HEK293 (cell line): Measurements from ENCODE around the gene RBMS1.

Experiments used
- CTCF ChIA-PET: fragments of 350-600 bp; formaldehyde crosslinking; extraction: SDS; loops from one replicate; lab custom pipeline; 2021; ENCODE audit warnings: antibody characterized with exemption; lab: Yijun Ruan, JAX
- POLR2A ChIA-PET: fragments of 300-600 bp; formaldehyde crosslinking; extraction: SDS; loops from one replicate; lab custom pipeline; 2020; ENCODE audit warnings: antibody characterized with exemption, inconsistent platforms; lab: Yijun Ruan, JAX
- H3K27ac ChIP-seq: fragments of 200-500 bp; sonication (Bioruptor generic); 2 replicates; pipeline ENCODE4 v1.5.1; 2014; ENCODE audit warnings: low read depth, low read length, control low read depth, inconsistent platforms; ENCODE audit errors: extremely low read depth
- H3K36me3 ChIP-seq, 2 experiments: fragments of 200-500 bp in 1 of 2; sonication (Bioruptor generic) in 1 of 2; 1 replicate in 1 of 2; 2 replicates in 1 of 2; pipeline ENCODE4 v1.5.1; 2014 to 2017; ENCODE audit warnings: inconsistent platforms in 2 of 2, low read length in 2 of 2; ENCODE audit not compliant: control insufficient read depth in 2 of 2, insufficient read depth in 1 of 2
- H3K4me1 ChIP-seq: fragments of 200-500 bp; sonication (Bioruptor generic); 2 replicates; pipeline ENCODE4 v1.5.1; 2014; ENCODE audit warnings: mild to moderate bottlenecking, low read length, inconsistent platforms; ENCODE audit not compliant: control insufficient read depth, insufficient read depth
- H3K4me3 ChIP-seq: 2 replicates; pipeline ENCODE4 v1.5.1; 2011; ENCODE audit warnings: low read depth, mild to moderate bottlenecking, control low read depth, low read length, moderate library complexity
- H3K9me3 ChIP-seq: fragments of 200-500 bp; sonication (Bioruptor generic); 2 replicates; pipeline ENCODE4 v1.5.1; 2014; ENCODE audit warnings: low read depth, low read length, inconsistent platforms; ENCODE audit not compliant: control insufficient read depth, insufficient read depth
- BCL11A ChIP-seq: fragments of 450-650 bp; formaldehyde crosslinking; IDR thresholded peaks from 2 replicates; pipeline ENCODE4 v1.5.1; 2016; ENCODE audit warnings: low read depth, missing biosample characterization, missing genetic modification characterization
- BCL6B ChIP-seq: fragments of 450-650 bp; formaldehyde crosslinking; IDR thresholded peaks from 2 replicates; pipeline ENCODE4 v1.5.1; 2017; ENCODE audit warnings: missing biosample characterization, missing genetic modification characterization
- CTCF ChIP-seq: fragments of 450-650 bp; formaldehyde crosslinking; IDR thresholded peaks from 2 replicates; pipeline ENCODE4 v1.5.1; 2016; ENCODE audit warnings: missing biosample characterization, missing genetic modification characterization
- EGR2 ChIP-seq: fragments of 450-650 bp; formaldehyde crosslinking; IDR thresholded peaks from 2 replicates; pipeline ENCODE4 v1.5.1; 2016; ENCODE audit warnings: low read depth, missing biosample characterization, missing genetic modification characterization
- GLIS1 ChIP-seq: fragments of 450-650 bp; formaldehyde crosslinking; IDR thresholded peaks from 2 replicates; pipeline ENCODE4 v1.5.1; 2016; ENCODE audit warnings: missing biosample characterization, missing genetic modification characterization
- HOXA7 ChIP-seq: sonication (generic); formaldehyde crosslinking; IDR thresholded peaks from 2 replicates; pipeline ENCODE4 v1.8.1; 2022; ENCODE audit warnings: missing genetic modification reagents, borderline replicate concordance
- KLF7 ChIP-seq: fragments of 450-650 bp; formaldehyde crosslinking; IDR thresholded peaks from 2 replicates; pipeline ENCODE4 v1.5.1; 2016; ENCODE audit warnings: missing biosample characterization, missing genetic modification characterization, borderline replicate concordance
- KLF8 ChIP-seq: fragments of 450-650 bp; formaldehyde crosslinking; IDR thresholded peaks from 2 replicates; pipeline ENCODE4 v1.5.1; 2016; ENCODE audit warnings: missing biosample characterization, missing genetic modification characterization
- PRDM6 ChIP-seq: fragments of 450-650 bp; formaldehyde crosslinking; IDR thresholded peaks from 2 replicates; pipeline ENCODE4 v1.5.1; 2017; ENCODE audit warnings: missing biosample characterization, missing genetic modification characterization
- SETDB1 ChIP-seq: IDR thresholded peaks from one replicate; pipeline ENCODE4 v1.6.1; 2017; ENCODE audit warnings: mild to moderate bottlenecking, low read length, moderate library complexity, mixed read lengths; ENCODE audit not compliant: insufficient read length
- ZBTB20 ChIP-seq: fragments of 450-650 bp; formaldehyde crosslinking; IDR thresholded peaks from 2 replicates; pipeline ENCODE4 v1.5.1; 2016; ENCODE audit warnings: missing biosample characterization, missing genetic modification characterization
- ZBTB8A ChIP-seq: fragments of 450-650 bp; formaldehyde crosslinking; IDR thresholded peaks from 2 replicates; pipeline ENCODE4 v1.5.1; 2016; ENCODE audit warnings: missing biosample characterization, missing genetic modification characterization
- ZFP41 ChIP-seq: fragments of 450-650 bp; formaldehyde crosslinking; IDR thresholded peaks from 2 replicates; pipeline ENCODE4 v1.5.1; 2016; ENCODE audit warnings: missing biosample characterization, missing genetic modification characterization, borderline replicate concordance
- ZNF211 ChIP-seq: fragments of 450-650 bp; formaldehyde crosslinking; IDR thresholded peaks from 2 replicates; pipeline ENCODE4 v1.5.1; 2016; ENCODE audit warnings: low read depth, missing biosample characterization, missing genetic modification characterization
- ZNF23 ChIP-seq: fragments of 450-650 bp; formaldehyde crosslinking; IDR thresholded peaks from 2 replicates; pipeline ENCODE4 v1.5.1; 2016; ENCODE audit warnings: missing biosample characterization, missing genetic modification characterization, borderline replicate concordance
- ZNF266 ChIP-seq: fragments of 450-650 bp; formaldehyde crosslinking; IDR thresholded peaks from 2 replicates; pipeline ENCODE4 v1.5.1; 2016; ENCODE audit warnings: missing biosample characterization, missing genetic modification characterization, low read depth
- ZNF48 ChIP-seq: fragments of 450-650 bp; formaldehyde crosslinking; IDR thresholded peaks from 2 replicates; pipeline ENCODE4 v1.5.1; 2016; ENCODE audit warnings: missing biosample characterization, missing genetic modification characterization
- ZNF548 ChIP-seq: fragments of 450-650 bp; formaldehyde crosslinking; IDR thresholded peaks from 2 replicates; pipeline ENCODE4 v1.5.1; 2016; ENCODE audit warnings: missing biosample characterization, missing genetic modification characterization
- ZNF580 ChIP-seq: fragments of 450-650 bp; formaldehyde crosslinking; IDR thresholded peaks from 2 replicates; pipeline ENCODE4 v1.5.1; 2016; ENCODE audit warnings: missing biosample characterization, missing genetic modification characterization
- ZNF664 ChIP-seq: fragments of 450-650 bp; formaldehyde crosslinking; IDR thresholded peaks from 2 replicates; pipeline ENCODE4 v1.5.1; 2016; ENCODE audit warnings: missing biosample characterization, missing genetic modification characterization
- ZNF76 ChIP-seq: fragments of 450-650 bp; formaldehyde crosslinking; IDR thresholded peaks from 2 replicates; pipeline ENCODE4; 2016; ENCODE audit warnings: low read depth, missing biosample characterization, missing genetic modification characterization, borderline replicate concordance
- ZNF768 ChIP-seq: fragments of 450-650 bp; formaldehyde crosslinking; IDR thresholded peaks from 2 replicates; pipeline ENCODE4 v1.5.1; 2018; ENCODE audit warnings: missing biosample characterization, mild to moderate bottlenecking, missing genetic modification characterization

Gene RBMS1

GRCh38 chr2:160532388-160532787 is 38.8 kb upstream of the RBMS1 start (continued):
- TF ChIP-seq CTCF (tag by site-specific recombination) (no peak), KLF8 (no peak), ZFP41 (tag by site-specific recombination) (no peak), SETDB1 (no peak), EGR2 (tag by site-specific recombination) (no peak), ZNF23 (tag by site-specific recombination) (no peak), ZNF664 (tag by site-specific recombination) (no peak)

GRCh38 chr2:160522951-160523710 is 29.5 kb upstream of the RBMS1 start:
- CTCF ChIA-PET, result interaction anchor here (1.2 kb wide), 1 partner anchor 14 kb away, joined by 3 read pairs; no protein-coding TSS in a partner anchor
- Histone ChIP-seq H3K9me3 (no peaks in the 10 kb centered on the region), H3K36me3 (no peaks in the 10 kb centered on the region), H3K27ac (no peak overlapping the region)
- POLR2A ChIA-PET, result no interaction called here
- no peak for TF ChIP-seq GLIS1 (tag by site-specific recombination)
- TF ChIP-seq BCL6B, result no peak
- TF ChIP-seq EGR2 (tag by site-specific recombination), result no peak
- TF ChIP-seq ZBTB8A (tag by site-specific recombination), result no peak
- no peak for TF ChIP-seq BCL11A
- no peak for TF ChIP-seq ZNF48 (tag by site-specific recombination)
- TF ChIP-seq ZNF76 (tag by site-specific recombination), result no peak
- no peak for TF ChIP-seq ZNF211 (tag by site-specific recombination)
- no peak for TF ChIP-seq PRDM6 (tag by site-specific recombination)
- no peak for TF ChIP-seq ZNF580 (tag by site-specific recombination)
- TF ChIP-seq ZBTB20, result no peak
- no peak for TF ChIP-seq ZNF266 (tag by site-specific recombination)
- no peak for TF ChIP-seq HOXA7
- TF ChIP-seq ZNF768 (tag by site-specific recombination), result no peak
- no peak for TF ChIP-seq ZNF548 (tag by site-specific recombination)
- no peak for TF ChIP-seq KLF7 (tag by site-specific recombination)
- TF ChIP-seq, all 188 proteins: peak for 0
- Histone ChIP-seq H3K4me3 (no peak overlapping the region), H3K4me1 (no peaks in the 10 kb centered on the region)
